Anterior cingulate cortex (tissue), 58 donors: Measurements from ENCODE around the gene CA14.
"Not testable (repeated sequence)": the region's sequence is repeated elsewhere in the genome, so short reads cannot be mapped to it uniquely, and the experiment has no call there.

ENCODE experiments used
- DNase-seq, 58 donors: peaks; one replicate each; lab custom pipeline; 2025; lab: John Stamatoyannopoulos, UW

The CA14 gene

GRCh38 chr1:150257624-150258585 is at the start of gene CA14:
TSS of gene CA14 (plus strand) at chr1:150257774. CDS start at chr1:150258129, 355 bp downstream.
- peak in 47 of 58 donors; percentile 13 to 74 (median 46) for DNase-seq

DNA sequence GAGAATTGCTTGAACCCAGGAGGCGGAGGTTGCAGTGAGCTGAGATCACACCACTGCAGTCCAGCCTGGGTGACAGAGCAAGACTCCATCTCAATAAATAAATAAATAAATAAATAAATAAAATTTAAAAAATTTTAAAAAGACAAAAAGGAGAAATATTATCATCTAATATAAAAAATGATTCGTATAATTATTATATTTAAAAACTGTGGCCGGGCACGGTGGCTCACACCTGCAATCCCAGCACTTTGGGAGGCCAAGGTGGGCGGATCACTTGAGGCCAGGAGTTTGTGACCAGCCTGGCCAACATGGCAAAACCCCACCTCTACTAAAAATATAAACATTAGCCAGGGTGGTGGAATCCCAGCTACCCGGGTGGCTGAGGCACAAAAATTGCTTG is 49.1 kb upstream of the CA14 start:
- DNase-seq: not testable (repeated sequence)

GRCh38 chr1:150210091-150210490 is 47.5 kb upstream of the CA14 start:
- DNase-seq: no peak

DNA sequence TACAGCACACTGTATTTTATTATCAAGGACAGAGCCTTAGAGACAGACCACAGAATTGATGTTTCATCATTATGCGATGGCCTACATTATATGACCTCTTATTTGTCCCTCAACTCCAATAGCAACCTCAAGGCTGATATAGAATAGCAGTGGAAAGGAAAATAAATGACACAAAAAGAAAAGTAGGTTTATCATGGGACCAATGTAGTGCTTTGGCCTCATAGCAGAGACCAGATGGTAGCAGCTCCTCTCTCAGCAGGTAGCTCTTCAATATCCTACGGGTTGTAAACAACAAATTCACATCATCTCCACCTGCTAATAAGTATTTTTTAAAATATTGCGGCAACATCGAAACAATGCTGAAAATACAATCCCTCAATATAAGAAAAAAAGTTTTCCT is 46.9 kb upstream of the CA14 start:
- no peak for DNase-seq

- no peak for DNase-seq
Observed at GRCh38 chr1:150212070-150212469, 45.5 kb upstream of the CA14 start.

- DNase-seq: peak in 57 of 58 donors; percentile 51 to 96 (median 92)
Observed at GRCh38 chr1:150213170-150214098, 44.1 kb upstream of the CA14 start.

DNA sequence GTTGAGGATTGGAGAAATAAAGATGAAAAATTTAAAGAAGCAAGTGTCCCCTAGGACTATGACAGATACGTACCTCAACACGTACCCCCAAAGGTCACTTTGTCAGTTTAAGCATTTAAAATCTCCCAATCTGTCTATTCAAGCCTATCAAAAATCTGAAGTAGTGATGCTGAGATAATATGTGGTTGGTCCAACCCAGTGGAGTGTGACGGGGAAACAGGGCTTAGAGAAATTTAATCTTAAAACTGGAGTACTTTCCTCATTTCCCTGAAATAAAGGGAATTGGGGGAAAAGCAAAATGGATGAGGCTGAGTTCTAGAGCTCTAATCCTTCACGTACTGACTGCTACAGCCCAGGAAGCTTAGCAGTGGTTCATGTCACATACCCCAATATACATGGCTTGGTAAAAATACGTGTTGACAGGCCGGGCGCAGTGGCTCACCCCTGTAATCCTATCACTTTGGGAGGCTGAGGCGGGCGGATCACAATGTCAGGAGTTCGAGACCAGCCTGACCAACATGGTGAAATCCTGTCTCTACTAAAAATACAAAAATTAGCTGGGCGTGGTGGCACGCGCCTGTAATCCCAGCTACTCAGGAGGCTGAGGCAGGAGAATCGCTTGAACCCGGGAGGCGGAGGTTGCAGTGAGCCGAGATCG is 43.3 kb upstream of the CA14 start:
- DNase-seq: not testable (repeated sequence)

GRCh38 chr1:150215855-150216254 is 41.7 kb upstream of the CA14 start:
- not testable (repeated sequence) for DNase-seq

DNA sequence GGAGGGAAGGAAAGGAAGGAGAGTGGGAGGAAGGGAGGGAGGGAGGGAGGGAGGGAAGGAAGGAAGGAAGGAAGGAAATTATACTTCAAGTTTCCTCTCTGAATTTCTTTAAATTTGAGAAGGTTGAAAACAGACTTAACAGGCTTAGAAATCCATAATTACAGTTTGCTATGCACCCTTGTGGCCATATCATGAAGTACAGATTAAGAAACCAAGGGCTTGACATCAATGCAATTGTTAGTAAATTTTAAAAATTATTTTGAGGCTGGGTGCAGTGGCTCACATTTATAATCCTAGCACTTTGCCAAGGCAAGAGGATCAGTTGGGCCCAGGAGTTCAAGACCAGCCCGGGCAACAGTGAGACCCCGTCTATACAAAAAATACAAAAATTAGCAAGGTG is 36.0 kb upstream of the CA14 start:
- no peak for DNase-seq

GRCh38 chr1:150224983-150225382 is 32.6 kb upstream of the CA14 start:
- no peak for DNase-seq

DNA sequence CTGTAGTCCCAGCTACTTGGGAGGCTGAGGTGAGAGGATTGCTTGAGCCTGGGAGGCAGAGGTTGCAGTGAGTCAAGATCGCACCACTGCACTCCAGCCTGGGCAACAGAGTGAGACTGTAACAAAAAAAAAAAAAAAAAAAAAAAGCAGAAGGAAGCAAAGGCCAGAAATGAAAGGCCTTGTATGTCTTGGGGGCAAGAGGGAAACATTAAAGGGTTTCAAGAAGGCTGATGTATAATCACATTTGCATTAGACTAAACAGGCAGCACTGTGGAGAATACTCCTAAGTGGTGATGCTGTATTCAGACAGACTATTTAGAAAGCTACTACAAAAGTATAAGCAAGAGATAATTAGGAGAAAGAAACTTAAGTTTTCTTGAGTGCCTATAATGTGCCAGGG is 32.0 kb upstream of the CA14 start:
- DNase-seq: no peak

- no peak for DNase-seq
Observed at GRCh38 chr1:150226486-150226885, 31.1 kb upstream of the CA14 start.

- no peak for DNase-seq
Observed at GRCh38 chr1:150227228-150227627, 30.3 kb upstream of the CA14 start.

- not testable (repeated sequence) for DNase-seq
Observed at GRCh38 chr1:150228246-150228645, 29.3 kb upstream of the CA14 start.

DNA sequence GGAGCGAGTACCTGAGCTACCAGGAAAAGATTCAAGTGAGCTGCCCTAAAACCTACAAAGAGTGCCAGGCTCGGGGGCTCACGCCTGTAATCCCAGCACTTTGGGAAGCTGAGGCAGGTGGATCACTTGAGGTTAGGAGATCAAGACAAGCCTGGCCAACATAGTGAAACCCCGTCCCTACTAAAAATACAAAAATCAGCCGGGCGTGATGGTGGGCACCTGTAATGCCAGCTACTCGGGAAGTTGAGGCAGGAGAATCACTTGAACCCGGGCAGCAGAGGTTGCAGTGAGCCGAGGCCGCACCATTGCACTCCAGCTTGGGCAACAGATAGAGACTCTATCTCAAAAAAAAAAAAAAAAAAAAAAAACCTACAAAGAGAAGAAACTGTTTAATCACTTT is 24.7 kb upstream of the CA14 start:
- DNase-seq: not testable (repeated sequence)

GRCh38 chr1:150233359-150234308 is 23.9 kb upstream of the CA14 start:
- DNase-seq: peak in 1 of 58 donors; percentile 3

GRCh38 chr1:150234309-150234565 is 23.3 kb upstream of the CA14 start:
- peak in 1 of 58 donors; percentile 51 for DNase-seq

GRCh38 chr1:150234566-150235293 is 22.8 kb upstream of the CA14 start:
- DNase-seq: peak in 57 of 58 donors; percentile 13 to 83 (median 58)
